Measurements from ENCODE around the gene RNLS. TPM values are rescaled to one million over a fixed set of nuclear protein-coding genes. Genes with fewer than 3 reads are reported as not detected.

Gene RNLS
- total RNA-seq, 1 experiment from 2014 or later = 8.7 TPM

DNA sequence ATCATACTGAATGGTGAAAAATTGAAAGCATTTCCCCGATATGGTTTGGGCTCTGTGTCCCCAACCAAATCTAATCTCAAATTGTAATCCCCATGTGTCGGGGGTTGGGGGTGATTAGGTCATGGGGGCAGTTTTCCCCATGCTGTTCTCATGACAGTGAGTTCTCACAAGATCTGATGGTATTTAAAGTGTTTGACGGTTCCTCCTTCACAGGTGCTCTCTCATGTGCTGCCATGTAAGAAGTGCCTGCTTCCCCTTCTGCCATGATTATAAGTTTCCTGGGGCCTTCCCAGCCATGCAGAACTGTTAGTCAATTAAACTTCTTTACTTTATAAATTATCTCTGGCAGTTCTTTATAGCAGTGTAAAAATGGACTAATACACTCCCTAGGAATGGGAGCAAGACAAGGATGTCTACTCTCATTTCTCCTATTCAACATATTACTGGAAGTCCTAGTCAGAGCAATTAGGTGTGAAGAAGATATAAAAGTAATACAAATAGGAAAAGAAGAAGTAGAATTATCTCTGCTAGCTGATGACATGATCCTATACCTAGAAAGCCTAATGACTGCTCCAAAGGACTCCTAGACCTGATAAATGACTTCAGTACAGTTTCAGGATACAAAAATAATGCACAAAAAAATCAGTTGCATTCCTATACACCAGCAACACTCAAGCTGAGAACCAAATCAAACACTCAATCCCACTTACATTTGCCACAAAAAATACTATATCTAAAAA is 260.6 kb downstream of the RNLS start:
- no peak for ATAC-seq
- ChIA-PET POLR2A (no interaction called here), CTCF (no interaction called here)
- no peaks in the 10 kb centered on the region for H3K27me3 Mint-ChIP-seq (ENCODE audit: low read depth)
- H3K9me3 Mint-ChIP-seq = peaks cover 52% of the 10 kb centered on the region
- no peaks in the 10 kb centered on the region for H3K4me1 Mint-ChIP-seq
- H3K36me3 Mint-ChIP-seq = peaks cover 21% of the 10 kb centered on the region
- no peak overlapping the region for H3K4me3 Mint-ChIP-seq
- DNase-seq (ENCODE audit: low spot score) = no peak
- no peak overlapping the region for H3K27ac Mint-ChIP-seq
- TF ChIP-seq, protein P1, sequence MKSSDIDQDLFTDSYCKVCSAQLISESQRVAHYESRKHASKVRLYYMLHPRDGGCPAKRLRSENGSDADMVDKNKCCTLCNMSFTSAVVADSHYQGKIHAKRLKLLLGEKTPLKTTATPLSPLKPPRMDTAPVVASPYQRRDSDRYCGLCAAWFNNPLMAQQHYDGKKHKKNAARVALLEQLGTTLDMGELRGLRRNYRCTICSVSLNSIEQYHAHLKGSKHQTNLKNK (CRISPR knock-in tag; IDR thresholded peaks at IDR 0.05) = no peak
- TF ChIP-seq CBFB (CRISPR knock-in tag; IDR thresholded peaks at IDR 0.05; ENCODE audit: low read depth) = no peak
- TF ChIP-seq JAZF1 (CRISPR knock-in tag; IDR thresholded peaks at IDR 0.05) = no peak
- TF ChIP-seq GTF2I (CRISPR knock-in tag; conservative IDR thresholded peaks at IDR 0.05) = no peak
- no peak for TF ChIP-seq MXD4 (CRISPR knock-in tag; IDR thresholded peaks at IDR 0.05; ENCODE audit: borderline replicate concordance)
- TF ChIP-seq FOXK1 (CRISPR knock-in tag; IDR thresholded peaks at IDR 0.05) = no peak
- TF ChIP-seq ELF4 (CRISPR knock-in tag; IDR thresholded peaks at IDR 0.05; ENCODE audit: low read depth) = no peak

DNA sequence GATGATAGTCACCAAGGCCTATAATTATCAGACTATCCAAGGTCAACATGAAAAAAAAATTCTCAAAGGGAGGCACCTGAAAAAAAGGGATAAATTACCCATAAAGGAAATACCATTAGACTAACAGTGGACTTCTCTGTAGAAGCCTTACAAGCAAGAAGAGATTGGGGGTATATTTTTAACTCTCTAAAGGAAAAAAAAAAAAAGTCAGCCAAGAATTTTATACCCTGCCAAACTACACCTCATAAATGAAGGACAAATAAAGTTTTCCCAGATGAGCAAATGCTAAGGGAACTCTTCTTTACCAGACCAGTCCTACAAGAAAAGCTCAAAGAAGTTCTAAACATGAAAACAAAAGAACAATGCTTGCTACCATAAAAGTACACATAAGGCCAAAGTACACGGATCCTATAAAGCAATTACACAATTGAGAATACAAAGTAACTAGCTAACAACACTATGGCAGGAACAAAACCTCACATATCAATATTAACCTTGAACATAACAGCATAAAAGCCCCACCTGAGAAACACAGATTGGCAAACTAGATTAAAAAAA is 263.1 kb downstream of the RNLS start:
- CTCF ChIA-PET = interaction anchor here (1.4 kb wide), 1 partner anchor 206 kb away, joined by 5 read pairs; no protein-coding TSS in a partner anchor
- no peak for ATAC-seq

DNA sequence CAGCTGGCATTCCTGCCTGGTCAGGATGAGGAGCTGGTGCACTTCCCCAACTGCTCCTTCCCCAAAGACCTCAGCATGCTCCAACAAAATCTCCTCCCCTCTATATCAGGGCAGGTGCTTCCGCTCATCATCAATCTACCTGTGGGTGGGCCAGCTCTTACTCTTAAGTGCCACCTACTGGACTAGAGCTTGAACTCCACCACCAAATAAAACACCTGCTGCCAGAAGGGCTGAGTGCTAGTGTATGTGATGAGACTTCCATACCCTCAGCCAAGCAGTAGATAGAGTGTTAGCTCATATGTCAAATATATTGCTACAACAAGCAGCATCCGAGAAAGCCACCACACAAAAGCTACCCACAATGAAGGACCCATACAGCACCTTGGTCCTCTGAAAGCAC is 264.3 kb downstream of the RNLS start:
- Mint-ChIP-seq H3K27ac (no peak overlapping the region), H3K36me3 (peaks cover 21% of the 10 kb centered on the region), H3K27me3 (ENCODE audit: low read depth) (no peaks in the 10 kb centered on the region), H3K9me3 (peaks cover 38% of the 10 kb centered on the region), H3K4me1 (peaks cover 7% of the 10 kb centered on the region), H3K4me3 (no peak overlapping the region)
- POLR2A ChIA-PET = no interaction called here
- ATAC-seq (peak; percentile 97), DNase-seq (ENCODE audit: low spot score) (peak; percentile 30)
- TF ChIP-seq, protein P2, sequence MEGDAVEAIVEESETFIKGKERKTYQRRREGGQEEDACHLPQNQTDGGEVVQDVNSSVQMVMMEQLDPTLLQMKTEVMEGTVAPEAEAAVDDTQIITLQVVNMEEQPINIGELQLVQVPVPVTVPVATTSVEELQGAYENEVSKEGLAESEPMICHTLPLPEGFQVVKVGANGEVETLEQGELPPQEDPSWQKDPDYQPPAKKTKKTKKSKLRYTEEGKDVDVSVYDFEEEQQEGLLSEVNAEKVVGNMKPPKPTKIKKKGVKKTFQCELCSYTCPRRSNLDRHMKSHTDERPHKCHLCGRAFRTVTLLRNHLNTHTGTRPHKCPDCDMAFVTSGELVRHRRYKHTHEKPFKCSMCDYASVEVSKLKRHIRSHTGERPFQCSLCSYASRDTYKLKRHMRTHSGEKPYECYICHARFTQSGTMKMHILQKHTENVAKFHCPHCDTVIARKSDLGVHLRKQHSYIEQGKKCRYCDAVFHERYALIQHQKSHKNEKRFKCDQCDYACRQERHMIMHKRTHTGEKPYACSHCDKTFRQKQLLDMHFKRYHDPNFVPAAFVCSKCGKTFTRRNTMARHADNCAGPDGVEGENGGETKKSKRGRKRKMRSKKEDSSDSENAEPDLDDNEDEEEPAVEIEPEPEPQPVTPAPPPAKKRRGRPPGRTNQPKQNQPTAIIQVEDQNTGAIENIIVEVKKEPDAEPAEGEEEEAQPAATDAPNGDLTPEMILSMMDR (IDR thresholded peaks at IDR 0.05) = 0 out of 2 replicates have a peak, but pooled peaks have one; percentile 31
- TF ChIP-seq ZNF423 (CRISPR knock-in tag; IDR thresholded peaks at IDR 0.05) = no peak
- TF ChIP-seq GABPB1 (CRISPR knock-in tag; IDR thresholded peaks at IDR 0.05) = no peak
- CTCF ChIA-PET = interaction anchor here (0.6 to 1.4 kb wide), 8 partner anchors 9 to 237 kb away, joined by 3 to 5 read pairs (median 4); no protein-coding TSS in a partner anchor

More for the DNA sequence above, 263.1 kb downstream of the RNLS start:
- Mint-ChIP-seq H3K27ac (no peak overlapping the region), H3K4me3 (no peak overlapping the region), H3K27me3 (ENCODE audit: low read depth) (no peaks in the 10 kb centered on the region), H3K36me3 (peaks cover 21% of the 10 kb centered on the region), H3K4me1 (peaks cover 7% of the 10 kb centered on the region), H3K9me3 (peaks cover 46% of the 10 kb centered on the region)
- POLR2A ChIA-PET = no interaction called here
- TF ChIP-seq JUN (CRISPR knock-in tag; IDR thresholded peaks at IDR 0.05) = no peak
- no peak for DNase-seq (ENCODE audit: low spot score)

DNA sequence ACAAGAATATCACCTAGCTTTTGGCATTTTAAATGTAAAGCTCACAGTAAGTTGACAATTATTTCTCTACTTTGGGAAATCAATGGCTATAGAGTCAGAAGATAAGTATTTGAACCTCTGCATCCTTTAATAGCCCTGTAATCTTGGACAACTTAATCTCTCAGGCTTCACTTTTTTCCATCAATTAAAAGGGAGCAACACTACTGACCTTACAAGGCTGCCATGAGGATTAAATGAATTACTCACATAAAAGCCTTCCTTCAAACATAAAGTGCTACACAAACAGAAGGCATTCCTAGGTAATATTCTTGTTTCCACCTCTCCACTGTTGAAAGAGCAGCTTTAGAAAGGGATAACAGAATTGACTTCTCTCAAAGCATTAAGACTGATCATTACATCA is 266.0 kb downstream of the RNLS start:
- POLR2A ChIA-PET = no interaction called here
- Mint-ChIP-seq H3K36me3 (peaks cover 21% of the 10 kb centered on the region), H3K4me3 (no peak overlapping the region), H3K9me3 (peaks cover 28% of the 10 kb centered on the region), H3K4me1 (peaks cover 7% of the 10 kb centered on the region), H3K27me3 (ENCODE audit: low read depth) (no peaks in the 10 kb centered on the region), H3K27ac (no peak overlapping the region)
- DNase-seq (ENCODE audit: low spot score) = no peak
- no peak for ATAC-seq
- CTCF ChIA-PET = interaction anchor here (1.8 kb wide), 1 partner anchor 266 kb away, joined by 4 read pairs; the partner anchor contains the start of gene RNLS
- TF ChIP-seq, protein P3, sequence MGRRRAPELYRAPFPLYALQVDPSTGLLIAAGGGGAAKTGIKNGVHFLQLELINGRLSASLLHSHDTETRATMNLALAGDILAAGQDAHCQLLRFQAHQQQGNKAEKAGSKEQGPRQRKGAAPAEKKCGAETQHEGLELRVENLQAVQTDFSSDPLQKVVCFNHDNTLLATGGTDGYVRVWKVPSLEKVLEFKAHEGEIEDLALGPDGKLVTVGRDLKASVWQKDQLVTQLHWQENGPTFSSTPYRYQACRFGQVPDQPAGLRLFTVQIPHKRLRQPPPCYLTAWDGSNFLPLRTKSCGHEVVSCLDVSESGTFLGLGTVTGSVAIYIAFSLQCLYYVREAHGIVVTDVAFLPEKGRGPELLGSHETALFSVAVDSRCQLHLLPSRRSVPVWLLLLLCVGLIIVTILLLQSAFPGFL (CRISPR knock-in tag; IDR thresholded peaks at IDR 0.05; ENCODE audit: borderline replicate concordance) = no peak
- TF ChIP-seq PRRX2 (CRISPR knock-in tag; IDR thresholded peaks at IDR 0.05) = no peak
- TF ChIP-seq, protein P4, sequence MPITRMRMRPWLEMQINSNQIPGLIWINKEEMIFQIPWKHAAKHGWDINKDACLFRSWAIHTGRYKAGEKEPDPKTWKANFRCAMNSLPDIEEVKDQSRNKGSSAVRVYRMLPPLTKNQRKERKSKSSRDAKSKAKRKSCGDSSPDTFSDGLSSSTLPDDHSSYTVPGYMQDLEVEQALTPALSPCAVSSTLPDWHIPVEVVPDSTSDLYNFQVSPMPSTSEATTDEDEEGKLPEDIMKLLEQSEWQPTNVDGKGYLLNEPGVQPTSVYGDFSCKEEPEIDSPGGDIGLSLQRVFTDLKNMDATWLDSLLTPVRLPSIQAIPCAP (CRISPR knock-in tag; IDR thresholded peaks at IDR 0.05) = no peak
- TF ChIP-seq TEAD1 (CRISPR knock-in tag; IDR thresholded peaks at IDR 0.05) = no peak
- no peak for TF ChIP-seq GTF2I (CRISPR knock-in tag; conservative IDR thresholded peaks at IDR 0.05)
- TF ChIP-seq, protein P5, sequence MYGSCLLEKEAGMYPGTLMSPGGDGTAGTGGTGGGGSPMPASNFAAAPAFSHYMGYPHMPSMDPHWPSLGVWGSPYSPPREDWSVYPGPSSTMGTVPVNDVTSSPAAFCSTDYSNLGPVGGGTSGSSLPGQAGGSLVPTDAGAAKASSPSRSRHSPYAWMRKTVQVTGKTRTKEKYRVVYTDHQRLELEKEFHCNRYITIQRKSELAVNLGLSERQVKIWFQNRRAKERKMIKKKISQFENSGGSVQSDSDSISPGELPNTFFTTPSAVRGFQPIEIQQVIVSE (CRISPR knock-in tag; IDR thresholded peaks at IDR 0.05; ENCODE audit: borderline replicate concordance) = no peak
- TF ChIP-seq, protein P6, sequence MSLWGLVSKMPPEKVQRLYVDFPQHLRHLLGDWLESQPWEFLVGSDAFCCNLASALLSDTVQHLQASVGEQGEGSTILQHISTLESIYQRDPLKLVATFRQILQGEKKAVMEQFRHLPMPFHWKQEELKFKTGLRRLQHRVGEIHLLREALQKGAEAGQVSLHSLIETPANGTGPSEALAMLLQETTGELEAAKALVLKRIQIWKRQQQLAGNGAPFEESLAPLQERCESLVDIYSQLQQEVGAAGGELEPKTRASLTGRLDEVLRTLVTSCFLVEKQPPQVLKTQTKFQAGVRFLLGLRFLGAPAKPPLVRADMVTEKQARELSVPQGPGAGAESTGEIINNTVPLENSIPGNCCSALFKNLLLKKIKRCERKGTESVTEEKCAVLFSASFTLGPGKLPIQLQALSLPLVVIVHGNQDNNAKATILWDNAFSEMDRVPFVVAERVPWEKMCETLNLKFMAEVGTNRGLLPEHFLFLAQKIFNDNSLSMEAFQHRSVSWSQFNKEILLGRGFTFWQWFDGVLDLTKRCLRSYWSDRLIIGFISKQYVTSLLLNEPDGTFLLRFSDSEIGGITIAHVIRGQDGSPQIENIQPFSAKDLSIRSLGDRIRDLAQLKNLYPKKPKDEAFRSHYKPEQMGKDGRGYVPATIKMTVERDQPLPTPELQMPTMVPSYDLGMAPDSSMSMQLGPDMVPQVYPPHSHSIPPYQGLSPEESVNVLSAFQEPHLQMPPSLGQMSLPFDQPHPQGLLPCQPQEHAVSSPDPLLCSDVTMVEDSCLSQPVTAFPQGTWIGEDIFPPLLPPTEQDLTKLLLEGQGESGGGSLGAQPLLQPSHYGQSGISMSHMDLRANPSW (CRISPR knock-in tag; conservative IDR thresholded peaks at IDR 0.05; ENCODE audit: low read depth) = no peak
- TF ChIP-seq SP1 (CRISPR knock-in tag; conservative IDR thresholded peaks at IDR 0.05) = no peak
- TF ChIP-seq RELA (CRISPR knock-in tag; IDR thresholded peaks at IDR 0.05; ENCODE audit: borderline replicate concordance) = no peak
- TF ChIP-seq NR2C2 (CRISPR knock-in tag; IDR thresholded peaks at IDR 0.05) = no peak

All from WTC11 (cell line).